Measurements from ENCODE around the gene CST3.

- TF ChIP-seq POLR2AphosphoS5 (IDR thresholded peaks at IDR 0.05) (no peak), CTCF (IDR thresholded peaks at IDR 0.05) (no peak)
Observed at GRCh38 chr20:23671479-23671878, 33.7 kb upstream of the CST3 start.
